ENCODE results near the gene FAM120AOS.

Gene FAM120AOS

GRCh38 chr9:93464876-93465275 lies 11.5 kb upstream of the FAM120AOS start:
- TF ChIP-seq, protein P1, sequence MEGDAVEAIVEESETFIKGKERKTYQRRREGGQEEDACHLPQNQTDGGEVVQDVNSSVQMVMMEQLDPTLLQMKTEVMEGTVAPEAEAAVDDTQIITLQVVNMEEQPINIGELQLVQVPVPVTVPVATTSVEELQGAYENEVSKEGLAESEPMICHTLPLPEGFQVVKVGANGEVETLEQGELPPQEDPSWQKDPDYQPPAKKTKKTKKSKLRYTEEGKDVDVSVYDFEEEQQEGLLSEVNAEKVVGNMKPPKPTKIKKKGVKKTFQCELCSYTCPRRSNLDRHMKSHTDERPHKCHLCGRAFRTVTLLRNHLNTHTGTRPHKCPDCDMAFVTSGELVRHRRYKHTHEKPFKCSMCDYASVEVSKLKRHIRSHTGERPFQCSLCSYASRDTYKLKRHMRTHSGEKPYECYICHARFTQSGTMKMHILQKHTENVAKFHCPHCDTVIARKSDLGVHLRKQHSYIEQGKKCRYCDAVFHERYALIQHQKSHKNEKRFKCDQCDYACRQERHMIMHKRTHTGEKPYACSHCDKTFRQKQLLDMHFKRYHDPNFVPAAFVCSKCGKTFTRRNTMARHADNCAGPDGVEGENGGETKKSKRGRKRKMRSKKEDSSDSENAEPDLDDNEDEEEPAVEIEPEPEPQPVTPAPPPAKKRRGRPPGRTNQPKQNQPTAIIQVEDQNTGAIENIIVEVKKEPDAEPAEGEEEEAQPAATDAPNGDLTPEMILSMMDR (IDR thresholded peaks at IDR 0.05; ENCODE audit: low read depth, low read length): no peak
- H3K4me3 ChIP-seq (replicated peaks in 1 of 2; ENCODE audit: low read depth in 2 of 2, low read length in 2 of 2): no peak overlapping the region

DNA sequence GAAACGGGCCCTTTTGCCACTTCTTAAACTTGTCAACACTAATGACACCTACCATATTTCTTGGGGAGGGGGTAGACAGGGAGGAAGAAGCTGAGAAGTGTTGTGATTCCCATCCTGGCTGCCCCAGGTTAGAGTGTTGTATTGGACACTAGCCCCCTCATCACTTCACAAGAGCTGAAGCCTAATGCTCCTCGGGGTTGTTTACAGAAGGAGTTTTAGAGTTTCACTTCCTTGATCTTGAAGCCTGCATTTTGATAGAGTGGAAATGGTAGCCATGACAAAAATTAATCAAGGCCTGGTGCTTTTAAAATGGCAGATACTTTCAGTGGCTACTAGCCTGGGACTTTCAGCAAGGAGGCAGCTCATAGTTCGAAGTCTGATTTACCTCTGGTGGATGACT lies 11.0 kb upstream of the FAM120AOS start:
- TF ChIP-seq, protein P1 (IDR thresholded peaks at IDR 0.05; ENCODE audit: low read depth, low read length): no peak
- H3K4me3 ChIP-seq (replicated peaks in 1 of 2; ENCODE audit: low read depth in 2 of 2, low read length in 2 of 2): no peak overlapping the region
- no peak for DNase-seq (ENCODE audit: low read depth in 2 of 2)

More at GRCh38 chr9:93464876-93465275, 11.5 kb upstream of the FAM120AOS start:
- no peak for DNase-seq (ENCODE audit: low read depth in 2 of 2)

GRCh38 chr9:93463638-93464248 lies 10.4 kb upstream of the FAM120AOS start:
- TF ChIP-seq, protein P1 (IDR thresholded peaks at IDR 0.05; ENCODE audit: low read depth, low read length): no peak
- DNase-seq (ENCODE audit: low read depth in 2 of 2): no peak
- no peak overlapping the region for H3K4me3 ChIP-seq (replicated peaks in 1 of 2; ENCODE audit: low read depth in 2 of 2, low read length in 2 of 2)

GRCh38 chr9:93461821-93462220 lies 8.4 kb upstream of the FAM120AOS start:
- H3K4me3 ChIP-seq (replicated peaks in 1 of 2; ENCODE audit: low read depth in 2 of 2, low read length in 2 of 2): no peak overlapping the region
- no peak for DNase-seq (ENCODE audit: low read depth in 2 of 2)
- TF ChIP-seq, protein P1 (IDR thresholded peaks at IDR 0.05; ENCODE audit: low read depth, low read length): no peak

DNA sequence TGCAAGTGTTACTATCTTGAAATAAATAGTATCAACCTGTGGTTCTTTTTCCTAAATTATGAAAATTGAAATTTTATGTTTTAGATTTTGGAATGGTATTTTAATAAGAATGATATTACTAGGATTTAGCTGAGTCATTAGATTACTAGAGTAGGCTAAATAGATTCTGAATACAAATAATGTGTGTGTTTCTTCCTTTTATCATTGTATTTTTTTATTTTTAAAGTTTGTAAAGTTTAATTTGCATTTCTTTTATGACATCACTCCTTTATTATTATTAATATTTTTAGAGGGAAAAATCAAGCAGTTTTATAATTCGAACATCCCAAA lies 8.0 kb upstream of the FAM120AOS start:
- DNase-seq (ENCODE audit: low read depth in 2 of 2): no peak
- TF ChIP-seq, protein P1 (IDR thresholded peaks at IDR 0.05; ENCODE audit: low read depth, low read length): no peak
- H3K4me3 ChIP-seq (replicated peaks in 1 of 2; ENCODE audit: low read depth in 2 of 2, low read length in 2 of 2): no peak overlapping the region

GRCh38 chr9:93460689-93461413 lies 7.5 kb upstream of the FAM120AOS start:
- TF ChIP-seq, protein P1 (IDR thresholded peaks at IDR 0.05; ENCODE audit: low read depth, low read length): no peak
- no peak for DNase-seq (ENCODE audit: low read depth in 2 of 2)
- H3K4me3 ChIP-seq (replicated peaks in 1 of 2; ENCODE audit: low read depth in 2 of 2, low read length in 2 of 2): no peak overlapping the region
